ENCODE results near the gene TM9SF2. TPM values are rescaled to one million over a fixed set of nuclear protein-coding genes. Genes with fewer than 3 reads are reported as not detected.
A peak's percentile ranks its signal among the peaks of the same experiment; 100 is the strongest.

TM9SF2 gene
- total and polyA plus RNA-seq, 9 of the 15 experiments (the other 6 are each of a cell fraction or from before 2014, with no cell fraction given) = 23.3 to 83.2 (median 55.1) TPM

- TF ChIP-seq MGA (IDR thresholded peaks at IDR 0.05) (peak; percentile 27), ZNF140 (CRISPR knock-in tag; IDR thresholded peaks at IDR 0.05) (no peak), CTCF (IDR thresholded peaks at IDR 0.05 in 2 of 3, conservative IDR thresholded peaks at IDR 0.05 in 1 of 3; ENCODE audit: insufficient read depth in 2 of 3, low read depth in 1 of 3, low read length in 3 of 3) (peak in 2 of 3 experiments; percentile 7 to 16; a peak in 1 of 6 replicates)
Observed at GRCh38 chr13:99605420-99606323, 104.4 kb downstream of the TM9SF2 start (continued).
